GM23338 (cell line): ENCODE data around the gene RWDD1.
A peak's percentile ranks its signal among the peaks of the same experiment; 100 is the strongest.

Source experiments
- CREB1 ChIP-seq: fragments of 250-450 bp; sonication (Bioruptor Pico); IDR thresholded peaks from 2 replicates; pipeline ENCODE4 v1.5.0; 2020; ENCODE audit warnings: low read depth, mild to moderate bottlenecking, moderate library complexity
- CTCF ChIP-seq, 2 experiments: fragments of 200-600 bp in 1 of 2; sonication (generic) in 1 of 2; conservative IDR thresholded peaks; 2 replicates each; pipeline versions ENCODE4 v1.5.1 to v1.6.1; 2016 to 2017; ENCODE audit warnings: antibody characterized with exemption in 2 of 2, low read depth in 2 of 2, mild to moderate bottlenecking in 2 of 2, moderate library complexity in 1 of 2
- EZH2 ChIP-seq: fragments of 200-600 bp; sonication (generic); IDR thresholded peaks from one replicate; pipeline ENCODE4 v1.8.0; 2017; ENCODE audit warnings: antibody characterized with exemption, mild to moderate bottlenecking, low read depth; ENCODE audit not compliant: unreplicated experiment
- EZH2phosphoT487 ChIP-seq: fragments of 200-600 bp; sonication (generic); IDR thresholded peaks from one replicate; pipeline ENCODE4 v1.8.1; 2018; ENCODE audit warnings: antibody characterized with exemption; ENCODE audit not compliant: unreplicated experiment
- POLR2AphosphoS5 ChIP-seq: IDR thresholded peaks from 2 replicates; pipeline ENCODE4 v1.6.1; 2016; ENCODE audit warnings: antibody characterized with exemption, low read depth
- TF ChIP-seq, protein P1 (sequence below): IDR thresholded peaks from 2 replicates; pipeline ENCODE4 v1.6.1; 2016; ENCODE audit warnings: antibody characterized with exemption
- TF ChIP-seq, protein P2 (sequence below): IDR thresholded peaks from one replicate; pipeline ENCODE4 v1.6.1; 2018; ENCODE audit warnings: antibody characterized with exemption; ENCODE audit not compliant: unreplicated experiment

GRCh38 chr6:116570856-116571682, at the start of gene RWDD1:
- TF ChIP-seq, protein P1, sequence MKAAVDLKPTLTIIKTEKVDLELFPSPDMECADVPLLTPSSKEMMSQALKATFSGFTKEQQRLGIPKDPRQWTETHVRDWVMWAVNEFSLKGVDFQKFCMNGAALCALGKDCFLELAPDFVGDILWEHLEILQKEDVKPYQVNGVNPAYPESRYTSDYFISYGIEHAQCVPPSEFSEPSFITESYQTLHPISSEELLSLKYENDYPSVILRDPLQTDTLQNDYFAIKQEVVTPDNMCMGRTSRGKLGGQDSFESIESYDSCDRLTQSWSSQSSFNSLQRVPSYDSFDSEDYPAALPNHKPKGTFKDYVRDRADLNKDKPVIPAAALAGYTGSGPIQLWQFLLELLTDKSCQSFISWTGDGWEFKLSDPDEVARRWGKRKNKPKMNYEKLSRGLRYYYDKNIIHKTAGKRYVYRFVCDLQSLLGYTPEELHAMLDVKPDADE = peak; percentile 93
- TF ChIP-seq CTCF (conservative IDR thresholded peaks at IDR 0.05; ENCODE audit: low read depth in 2 of 2) (no peak; a peak in 1 of 4 replicates), EZH2phosphoT487 (no peak), CREB1 (CRISPR knock-in tag) (peak; percentile 81), POLR2AphosphoS5 (peak; percentile 92), EZH2 (no peak)
- TF ChIP-seq, protein P2, sequence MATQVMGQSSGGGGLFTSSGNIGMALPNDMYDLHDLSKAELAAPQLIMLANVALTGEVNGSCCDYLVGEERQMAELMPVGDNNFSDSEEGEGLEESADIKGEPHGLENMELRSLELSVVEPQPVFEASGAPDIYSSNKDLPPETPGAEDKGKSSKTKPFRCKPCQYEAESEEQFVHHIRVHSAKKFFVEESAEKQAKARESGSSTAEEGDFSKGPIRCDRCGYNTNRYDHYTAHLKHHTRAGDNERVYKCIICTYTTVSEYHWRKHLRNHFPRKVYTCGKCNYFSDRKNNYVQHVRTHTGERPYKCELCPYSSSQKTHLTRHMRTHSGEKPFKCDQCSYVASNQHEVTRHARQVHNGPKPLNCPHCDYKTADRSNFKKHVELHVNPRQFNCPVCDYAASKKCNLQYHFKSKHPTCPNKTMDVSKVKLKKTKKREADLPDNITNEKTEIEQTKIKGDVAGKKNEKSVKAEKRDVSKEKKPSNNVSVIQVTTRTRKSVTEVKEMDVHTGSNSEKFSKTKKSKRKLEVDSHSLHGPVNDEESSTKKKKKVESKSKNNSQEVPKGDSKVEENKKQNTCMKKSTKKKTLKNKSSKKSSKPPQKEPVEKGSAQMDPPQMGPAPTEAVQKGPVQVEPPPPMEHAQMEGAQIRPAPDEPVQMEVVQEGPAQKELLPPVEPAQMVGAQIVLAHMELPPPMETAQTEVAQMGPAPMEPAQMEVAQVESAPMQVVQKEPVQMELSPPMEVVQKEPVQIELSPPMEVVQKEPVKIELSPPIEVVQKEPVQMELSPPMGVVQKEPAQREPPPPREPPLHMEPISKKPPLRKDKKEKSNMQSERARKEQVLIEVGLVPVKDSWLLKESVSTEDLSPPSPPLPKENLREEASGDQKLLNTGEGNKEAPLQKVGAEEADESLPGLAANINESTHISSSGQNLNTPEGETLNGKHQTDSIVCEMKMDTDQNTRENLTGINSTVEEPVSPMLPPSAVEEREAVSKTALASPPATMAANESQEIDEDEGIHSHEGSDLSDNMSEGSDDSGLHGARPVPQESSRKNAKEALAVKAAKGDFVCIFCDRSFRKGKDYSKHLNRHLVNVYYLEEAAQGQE = no peak
